Mesendoderm (in vitro differentiated cells): Measurements from ENCODE around the gene DPP7.

Source experiments
- DNase-seq: peaks from one replicate; pipeline ENCODE4 v3.0.0; 2013
- H2AK5ac ChIP-seq: 2 replicates; pipeline ENCODE4 v1.6.1; 2013; ENCODE audit warnings: low read length, inconsistent platforms
- H2BK120ac ChIP-seq: 2 replicates; pipeline ENCODE4 v1.6.1; 2013; ENCODE audit warnings: low read depth, mild to moderate bottlenecking, low read length, moderate library complexity, mixed read lengths
- H2BK15ac ChIP-seq: replicated peaks from 2 replicates; pipeline ENCODE4 v1.6.1; 2013; ENCODE audit warnings: low read depth, mild to moderate bottlenecking, moderate library complexity
- H2BK5ac ChIP-seq: 2 replicates; pipeline ENCODE4 v1.6.1; 2013; ENCODE audit warnings: low read length, inconsistent platforms
- H3K18ac ChIP-seq: 2 replicates; pipeline ENCODE4 v1.6.1; 2013; ENCODE audit warnings: mild to moderate bottlenecking, low read length, mixed read lengths
- H3K23ac ChIP-seq: one replicate; pipeline ENCODE4 v1.6.1; 2013; ENCODE audit warnings: low read length
- H3K27ac ChIP-seq: 2 replicates; pipeline ENCODE4 v1.5.1; 2013; ENCODE audit warnings: low read depth, mild to moderate bottlenecking, inconsistent platforms, low read length, moderate library complexity
- H3K27me3 ChIP-seq: 2 replicates; pipeline ENCODE4 v1.6.1; 2013; ENCODE audit warnings: low read length, control low read depth, mild to moderate bottlenecking, inconsistent platforms; ENCODE audit not compliant: insufficient read depth, poor library complexity
- H3K36me3 ChIP-seq: 2 replicates; pipeline ENCODE4 v1.6.1; 2013; ENCODE audit warnings: low read length, inconsistent platforms; ENCODE audit not compliant: control insufficient read depth, insufficient read depth
- H3K4ac ChIP-seq: one replicate; pipeline ENCODE4 v1.6.1; 2013; ENCODE audit warnings: low read depth, mild to moderate bottlenecking, low read length, moderate library complexity
- H3K4me1 ChIP-seq: 2 replicates; pipeline ENCODE4 v1.6.1; 2013; ENCODE audit warnings: low read depth, low read length, inconsistent platforms; ENCODE audit not compliant: control insufficient read depth
- H3K4me2 ChIP-seq: 2 replicates; pipeline ENCODE4 v1.6.1; 2013; ENCODE audit warnings: low read length
- H3K4me3 ChIP-seq: 2 replicates; pipeline ENCODE4 v1.5.1; 2013; ENCODE audit warnings: mild to moderate bottlenecking, low read length
- H3K56ac ChIP-seq: one replicate; pipeline ENCODE4 v1.6.1; 2013; ENCODE audit warnings: low read length
- H3K79me1 ChIP-seq: 2 replicates; pipeline ENCODE4 v1.6.1; 2013; ENCODE audit warnings: low read length, inconsistent platforms
- H3K79me2 ChIP-seq: 2 replicates; pipeline ENCODE4 v1.6.1; 2013; ENCODE audit warnings: mild to moderate bottlenecking, low read length; ENCODE audit not compliant: control insufficient read depth, insufficient read depth
- H3K9ac ChIP-seq: 2 replicates; pipeline ENCODE4 v1.6.1; 2013; ENCODE audit warnings: low read length, inconsistent platforms
- H4K5ac ChIP-seq: one replicate; pipeline ENCODE4 v1.6.1; 2013; ENCODE audit warnings: low read length
- H4K8ac ChIP-seq: one replicate; pipeline ENCODE4 v1.6.1; 2013; ENCODE audit warnings: low read depth, mild to moderate bottlenecking, control low read depth, low read length, moderate library complexity
- WGBS: extraction: QIAGEN DNeasy Blood & Tissue Kit; methylation state at CpG from one replicate; pipeline ENCODE4 v1.1.7; 2013; ENCODE audit warnings: low lambda C conversion rate, missing lambda C conversion rate; ENCODE audit not compliant: insufficient coverage; ENCODE audit errors: extremely low coverage; 5-methylcytosine and 5-hydroxymethylcytosine counted together

Gene DPP7

DNA sequence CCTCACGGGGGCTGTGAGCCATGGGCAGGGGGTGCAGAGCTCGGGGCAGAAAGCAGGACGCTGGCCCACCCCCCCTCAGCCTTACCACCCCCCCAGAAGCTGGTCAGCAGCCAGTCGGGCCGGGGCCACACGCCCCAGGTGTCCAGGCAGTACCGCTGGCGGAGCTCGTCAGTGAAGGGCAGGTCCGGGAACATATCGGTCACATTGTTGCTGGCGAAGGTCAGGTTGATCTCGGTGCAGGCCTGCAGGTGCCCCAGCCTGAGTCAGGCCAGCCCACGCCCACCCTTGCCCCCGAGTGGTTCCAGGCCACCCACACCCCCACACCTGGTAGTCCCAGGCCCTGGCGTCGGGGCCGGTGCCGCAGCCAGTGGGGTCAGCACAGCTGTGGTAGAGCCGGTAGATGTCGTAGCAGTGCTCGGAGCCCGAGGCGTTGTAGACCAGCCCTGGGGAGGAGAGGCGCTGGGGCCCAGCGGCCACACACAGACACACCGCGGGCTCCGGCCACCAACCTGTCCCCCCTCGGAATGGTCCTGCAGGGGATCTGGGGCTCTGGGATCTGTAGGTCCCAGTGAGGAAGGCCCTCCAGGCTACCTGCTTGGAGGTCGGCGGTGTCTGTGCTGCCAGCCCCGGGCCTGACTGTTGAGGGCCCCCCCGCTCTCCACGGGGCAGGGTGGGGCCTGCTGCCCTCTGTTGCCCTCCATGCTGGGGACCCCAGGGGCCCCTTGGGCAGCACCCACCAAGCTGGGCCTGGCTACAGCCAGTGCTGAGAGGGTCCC is 2.6 kb downstream of the DPP7 start:
- Histone ChIP-seq H3K4me1 (no peaks in the 10 kb centered on the region), H3K27ac (no peak overlapping the region), H3K4me3 (no peak overlapping the region), H3K9ac (no peak overlapping the region), H3K36me3 (no peaks in the 10 kb centered on the region), H3K79me2 (no peaks in the 10 kb centered on the region), H4K8ac (no peak overlapping the region), H3K18ac (no peak overlapping the region), H3K4me2 (no peak overlapping the region), H2AK5ac (no peak overlapping the region), H2BK5ac (no peak overlapping the region), H2BK15ac (no peak overlapping the region), H3K79me1 (no peaks in the 10 kb centered on the region), H4K5ac (no peak overlapping the region), H3K56ac (no peak overlapping the region), H3K27me3 (peaks cover 15% of the 10 kb centered on the region), H3K23ac (no peak overlapping the region), H2BK120ac (no peak overlapping the region), H3K4ac (no peak overlapping the region)
- no peak for DNase-seq
- WGBS, result no CpG with 5 or more reads among the region's 35 CpGs

DNA sequence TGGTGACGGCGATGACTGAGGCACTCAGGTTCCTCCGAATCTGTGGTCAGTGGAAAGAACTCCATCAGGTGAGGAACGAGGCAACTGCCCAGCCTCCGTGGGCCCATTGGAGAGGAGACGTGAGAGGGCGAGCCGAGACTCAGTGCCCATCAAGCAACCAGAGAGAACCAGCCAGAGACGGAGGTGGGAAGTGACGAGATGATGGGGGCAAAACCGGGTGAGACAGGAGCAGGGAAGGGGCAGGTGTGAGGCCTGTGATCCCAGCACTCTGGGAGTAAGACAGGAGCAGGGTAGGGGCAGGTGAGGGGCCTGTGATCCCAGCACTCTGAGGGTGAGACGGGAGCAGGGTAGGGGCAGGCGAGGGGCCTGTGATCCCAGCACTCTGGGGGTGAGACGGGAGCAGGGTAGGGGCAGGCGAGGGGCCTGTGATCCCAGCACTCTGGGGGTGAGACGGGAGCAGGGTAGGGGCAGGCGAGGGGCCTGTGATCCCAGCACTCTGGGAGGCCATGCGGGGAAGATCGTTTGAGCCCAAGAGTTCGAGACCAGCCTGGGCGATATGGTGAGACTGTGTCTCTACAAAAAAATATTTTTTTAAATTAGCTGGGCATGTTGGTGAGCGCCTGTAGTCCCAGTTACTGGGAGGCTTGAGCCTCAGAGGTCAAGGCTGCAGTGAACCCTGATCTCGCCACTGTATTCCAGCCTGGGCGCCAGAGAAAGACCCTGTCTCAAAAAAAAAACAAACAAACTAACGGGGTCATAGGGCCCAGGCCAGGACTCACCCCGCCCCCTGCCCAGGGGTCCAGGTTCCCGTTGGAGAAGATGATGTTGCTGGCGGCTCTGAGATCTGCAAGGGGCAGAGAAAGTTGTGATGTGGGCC is 3.4 kb downstream of the DPP7 start:
- Histone ChIP-seq H3K79me2 (no peaks in the 10 kb centered on the region), H3K4me3 (no peak overlapping the region), H3K27ac (no peak overlapping the region), H3K56ac (no peak overlapping the region), H2BK15ac (no peak overlapping the region), H3K4me1 (no peaks in the 10 kb centered on the region), H4K5ac (no peak overlapping the region), H4K8ac (no peak overlapping the region), H3K27me3 (peaks cover 15% of the 10 kb centered on the region), H3K4me2 (no peak overlapping the region), H3K23ac (no peak overlapping the region), H3K18ac (no peak overlapping the region), H3K79me1 (no peaks in the 10 kb centered on the region), H2BK5ac (no peak overlapping the region), H3K36me3 (no peaks in the 10 kb centered on the region), H3K4ac (no peak overlapping the region), H3K9ac (no peak overlapping the region), H2BK120ac (no peak overlapping the region), H2AK5ac (no peak overlapping the region)
- no CpG with 5 or more reads among the region's 28 CpGs for WGBS
- DNase-seq, result no peak

DNA sequence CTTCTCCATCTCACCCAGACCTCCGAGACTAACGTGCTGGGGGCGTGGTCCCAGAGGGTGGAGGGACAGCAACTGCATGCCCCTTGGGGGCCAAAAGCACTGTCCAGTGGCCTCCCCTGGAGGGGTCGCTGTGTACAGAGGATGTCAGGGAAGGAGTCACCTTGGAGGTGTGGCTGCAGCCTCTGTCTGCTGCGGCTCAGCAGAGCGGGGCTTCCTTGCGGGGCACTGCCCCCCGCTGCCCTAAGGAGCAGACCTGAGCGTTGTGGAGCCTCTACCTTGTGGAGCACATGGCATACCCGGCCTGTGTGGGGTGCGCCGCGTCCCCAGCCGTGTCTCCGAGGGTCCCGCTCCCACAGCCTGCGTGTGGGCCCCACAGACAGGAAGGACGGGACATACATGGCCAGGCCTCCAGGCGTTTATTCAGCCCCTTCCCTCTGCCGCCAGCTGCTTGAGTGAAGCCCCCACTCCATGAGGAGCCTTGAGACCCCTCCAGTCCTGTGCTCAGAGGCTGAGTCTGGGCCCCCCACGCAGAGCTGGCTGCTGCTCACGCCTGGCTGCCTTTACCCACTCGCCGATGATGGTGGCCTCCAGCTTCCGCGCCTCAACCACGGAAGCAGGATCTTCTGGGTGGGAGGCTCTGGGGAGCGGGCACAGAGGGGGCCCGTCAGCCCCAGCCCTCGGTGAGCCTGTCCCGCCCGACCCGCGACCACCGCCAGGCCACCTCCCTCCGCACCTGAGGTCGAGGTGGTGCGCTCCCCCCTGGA is 4.2 kb downstream of the DPP7 start:
- Histone ChIP-seq H3K4me2 (no peak overlapping the region), H3K18ac (no peak overlapping the region), H3K56ac (no peak overlapping the region), H2BK120ac (no peak overlapping the region), H3K36me3 (no peaks in the 10 kb centered on the region), H4K5ac (no peak overlapping the region), H2AK5ac (no peak overlapping the region), H3K4me1 (no peaks in the 10 kb centered on the region), H4K8ac (no peak overlapping the region), H3K27ac (no peak overlapping the region), H2BK5ac (no peak overlapping the region), H2BK15ac (no peak overlapping the region), H3K4ac (no peak overlapping the region), H3K9ac (no peak overlapping the region), H3K4me3 (no peak overlapping the region), H3K79me2 (no peaks in the 10 kb centered on the region), H3K79me1 (no peaks in the 10 kb centered on the region), H3K23ac (no peak overlapping the region), H3K27me3 (peaks cover 13% of the 10 kb centered on the region)
- WGBS, result no CpG with 5 or more reads among the region's 38 CpGs
- DNase-seq, result no peak

- H3K18ac ChIP-seq, result no peak overlapping the region
- H3K23ac ChIP-seq, result no peak overlapping the region
- no peaks in the 10 kb centered on the region for H3K79me2 ChIP-seq
- H2BK120ac ChIP-seq, result no peak overlapping the region
- no peak overlapping the region for H2BK5ac ChIP-seq
- no peak overlapping the region for H3K27ac ChIP-seq
- H3K27me3 ChIP-seq, result peaks cover 5% of the 10 kb centered on the region
- H3K9ac ChIP-seq, result no peak overlapping the region
- no CpG with 5 or more reads among the region's 34 CpGs for WGBS
- no peak for DNase-seq
- no peak overlapping the region for H3K4me3 ChIP-seq
- no peak overlapping the region for H2AK5ac ChIP-seq
- no peak overlapping the region for H3K56ac ChIP-seq
- H4K5ac ChIP-seq, result no peak overlapping the region
- no peaks in the 10 kb centered on the region for H3K79me1 ChIP-seq
- no peaks in the 10 kb centered on the region for H3K36me3 ChIP-seq
- no peak overlapping the region for H4K8ac ChIP-seq
- H3K4me1 ChIP-seq, result no peaks in the 10 kb centered on the region
- no peak overlapping the region for H3K4ac ChIP-seq
- no peak overlapping the region for H2BK15ac ChIP-seq
- no peak overlapping the region for H3K4me2 ChIP-seq
Observed at GRCh38 chr9:137109250-137110146, 5.0 kb downstream of the DPP7 start.

DNA sequence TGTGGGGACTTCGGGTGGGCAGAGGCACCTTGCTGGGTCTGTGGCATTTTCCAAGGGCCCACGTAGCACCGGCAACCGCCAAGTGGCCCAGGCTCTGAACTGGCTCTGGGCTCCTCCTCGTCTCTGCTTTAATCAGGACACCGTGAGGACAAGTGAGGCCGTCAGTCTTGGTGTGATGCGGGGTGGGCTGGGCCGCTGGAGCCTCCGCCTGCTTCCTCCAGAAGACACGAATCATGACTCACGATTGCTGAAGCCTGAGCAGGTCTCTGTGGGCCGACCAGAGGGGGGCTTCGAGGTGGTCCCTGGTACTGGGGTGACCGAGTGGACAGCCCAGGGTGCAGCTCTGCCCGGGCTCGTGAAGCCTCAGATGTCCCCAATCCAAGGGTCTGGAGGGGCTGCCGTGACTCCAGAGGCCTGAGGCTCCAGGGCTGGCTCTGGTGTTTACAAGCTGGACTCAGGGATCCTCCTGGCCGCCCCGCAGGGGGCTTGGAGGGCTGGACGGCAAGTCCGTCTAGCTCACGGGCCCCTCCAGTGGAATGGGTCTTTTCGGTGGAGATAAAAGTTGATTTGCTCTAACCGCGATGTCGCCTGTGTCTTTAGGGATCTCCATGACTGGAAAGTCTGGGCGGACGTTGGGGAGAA is 5.8 kb downstream of the DPP7 start:
- H2BK120ac ChIP-seq, result no peak overlapping the region
- WGBS, result no CpG with 5 or more reads among the region's 29 CpGs
- H3K4me3 ChIP-seq, result no peak overlapping the region

More for the DNA sequence above, 5.8 kb downstream of the DPP7 start:
- peaks cover 2% of the 10 kb centered on the region for H3K36me3 ChIP-seq
- H3K79me2 ChIP-seq, result no peaks in the 10 kb centered on the region
- H3K56ac ChIP-seq, result no peak overlapping the region
- H2BK15ac ChIP-seq, result no peak overlapping the region
- H2BK5ac ChIP-seq, result no peak overlapping the region
- H3K27ac ChIP-seq, result no peak overlapping the region
- no peak overlapping the region for H3K4ac ChIP-seq
- H3K27me3 ChIP-seq, result peaks cover 3% of the 10 kb centered on the region
- H3K4me2 ChIP-seq, result no peak overlapping the region
- no peaks in the 10 kb centered on the region for H3K4me1 ChIP-seq
- H4K8ac ChIP-seq, result no peak overlapping the region
- H3K79me1 ChIP-seq, result no peaks in the 10 kb centered on the region
- H4K5ac ChIP-seq, result no peak overlapping the region
- H3K18ac ChIP-seq, result no peak overlapping the region
- H2AK5ac ChIP-seq, result no peak overlapping the region
- H3K9ac ChIP-seq, result no peak overlapping the region
- H3K23ac ChIP-seq, result no peak overlapping the region
- DNase-seq, result no peak
